Panc1 (cell line): ENCODE measurements around the gene CEP128.

ENCODE experiments used
- CTCF ChIP-seq: fragments of 450-650 bp; IDR thresholded peaks from 2 replicates; pipeline ENCODE4 v1.5.1; 2017; ENCODE audit warnings: mild to moderate bottlenecking
- POLR2AphosphoS5 ChIP-seq: IDR thresholded peaks from 2 replicates; pipeline ENCODE4 v1.6.1; 2012; ENCODE audit warnings: mild to moderate bottlenecking, low read depth, low read length, moderate library complexity
- SIN3A ChIP-seq: IDR thresholded peaks from 2 replicates; pipeline ENCODE4 v1.6.1; 2012; ENCODE audit warnings: low read depth, mild to moderate bottlenecking, low read length, moderate library complexity, borderline replicate concordance; ENCODE audit not compliant: insufficient read depth
- TCF7L2 ChIP-seq: IDR thresholded peaks from 2 replicates; pipeline ENCODE4 v1.6.1; 2011; ENCODE audit warnings: mild to moderate bottlenecking, low read depth, low read length, inconsistent platforms
- TF ChIP-seq, protein P1 (sequence below), 2 experiments: IDR thresholded peaks; 2 replicates each; pipeline ENCODE4 v1.6.1; 2011 to 2012; ENCODE audit warnings: low read depth in 2 of 2, control low read depth in 1 of 2, low read length in 1 of 2, mild to moderate bottlenecking in 1 of 2, moderate library complexity in 1 of 2; ENCODE audit not compliant: insufficient read depth in 1 of 2

DNA sequence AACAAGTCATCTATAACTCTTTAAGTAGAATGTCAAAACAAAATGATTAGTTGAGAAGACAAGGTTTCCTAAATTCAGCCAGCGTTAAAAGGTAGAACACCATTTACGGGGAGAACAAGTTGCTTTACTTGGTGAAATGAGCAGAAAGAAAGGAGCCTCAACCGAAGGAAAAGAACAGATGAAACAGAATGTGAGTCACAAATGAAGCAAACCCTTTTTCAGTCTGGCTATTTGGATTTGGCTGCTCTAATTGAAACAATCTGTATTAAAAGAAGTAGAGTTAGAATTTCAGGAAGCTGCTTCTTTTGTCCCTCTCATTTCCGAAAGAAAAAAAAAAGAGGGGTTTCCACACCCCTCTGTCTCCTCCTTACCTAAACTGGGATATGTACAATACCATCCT is 34.6 kb downstream of the CEP128 start:
- TF ChIP-seq CTCF, result no peak
- TF ChIP-seq POLR2AphosphoS5, result no peak
- TF ChIP-seq SIN3A, result no peak
- TF ChIP-seq, protein P1, sequence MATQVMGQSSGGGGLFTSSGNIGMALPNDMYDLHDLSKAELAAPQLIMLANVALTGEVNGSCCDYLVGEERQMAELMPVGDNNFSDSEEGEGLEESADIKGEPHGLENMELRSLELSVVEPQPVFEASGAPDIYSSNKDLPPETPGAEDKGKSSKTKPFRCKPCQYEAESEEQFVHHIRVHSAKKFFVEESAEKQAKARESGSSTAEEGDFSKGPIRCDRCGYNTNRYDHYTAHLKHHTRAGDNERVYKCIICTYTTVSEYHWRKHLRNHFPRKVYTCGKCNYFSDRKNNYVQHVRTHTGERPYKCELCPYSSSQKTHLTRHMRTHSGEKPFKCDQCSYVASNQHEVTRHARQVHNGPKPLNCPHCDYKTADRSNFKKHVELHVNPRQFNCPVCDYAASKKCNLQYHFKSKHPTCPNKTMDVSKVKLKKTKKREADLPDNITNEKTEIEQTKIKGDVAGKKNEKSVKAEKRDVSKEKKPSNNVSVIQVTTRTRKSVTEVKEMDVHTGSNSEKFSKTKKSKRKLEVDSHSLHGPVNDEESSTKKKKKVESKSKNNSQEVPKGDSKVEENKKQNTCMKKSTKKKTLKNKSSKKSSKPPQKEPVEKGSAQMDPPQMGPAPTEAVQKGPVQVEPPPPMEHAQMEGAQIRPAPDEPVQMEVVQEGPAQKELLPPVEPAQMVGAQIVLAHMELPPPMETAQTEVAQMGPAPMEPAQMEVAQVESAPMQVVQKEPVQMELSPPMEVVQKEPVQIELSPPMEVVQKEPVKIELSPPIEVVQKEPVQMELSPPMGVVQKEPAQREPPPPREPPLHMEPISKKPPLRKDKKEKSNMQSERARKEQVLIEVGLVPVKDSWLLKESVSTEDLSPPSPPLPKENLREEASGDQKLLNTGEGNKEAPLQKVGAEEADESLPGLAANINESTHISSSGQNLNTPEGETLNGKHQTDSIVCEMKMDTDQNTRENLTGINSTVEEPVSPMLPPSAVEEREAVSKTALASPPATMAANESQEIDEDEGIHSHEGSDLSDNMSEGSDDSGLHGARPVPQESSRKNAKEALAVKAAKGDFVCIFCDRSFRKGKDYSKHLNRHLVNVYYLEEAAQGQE (IDR thresholded peaks at IDR 0.05; ENCODE audit: insufficient read depth in 1 of 2, low read depth in 2 of 2, low read length in 1 of 2), result no peak
- TF ChIP-seq TCF7L2, result no peak
